Fibroblast of lung (primary cell): ENCODE results near the gene ZFYVE27. TPM values are rescaled to one million over a fixed set of nuclear protein-coding genes. Genes with fewer than 3 reads are reported as not detected.

Experiments
- DNase-seq, 2 donors: peaks; one replicate each; pipeline versions ENCODE4 v3.0.0 to v3.0.0-alpha.2; 2010; ENCODE audit warnings: low read depth in 2 of 2
- H2AFZ ChIP-seq: 2 replicates; pipeline ENCODE4 v1.5.1; 2012; ENCODE audit warnings: low read length, control low read depth, inconsistent platforms
- H3K27ac ChIP-seq: 2 replicates; pipeline ENCODE4 v1.5.1; 2011; ENCODE audit warnings: low read length, control low read depth; ENCODE audit not compliant: insufficient read depth
- H3K27me3 ChIP-seq: 2 replicates; pipeline ENCODE4 v1.5.1; 2011; ENCODE audit warnings: mild to moderate bottlenecking, low read length; ENCODE audit not compliant: control insufficient read depth, insufficient read depth
- H3K36me3 ChIP-seq: 2 replicates; pipeline ENCODE4 v1.5.1; 2011; ENCODE audit warnings: low read length; ENCODE audit not compliant: control insufficient read depth, insufficient read depth
- H3K4me1 ChIP-seq: 2 replicates; pipeline ENCODE4 v1.5.1; 2011; ENCODE audit warnings: low read length; ENCODE audit not compliant: control insufficient read depth, insufficient read depth; ENCODE audit errors: extremely low read depth
- H3K4me2 ChIP-seq: 2 replicates; pipeline ENCODE4 v1.5.1; 2011; ENCODE audit warnings: low read length, control low read depth; ENCODE audit not compliant: insufficient read depth; ENCODE audit errors: extremely low read depth
- H3K4me3 ChIP-seq, 4 experiments: fragments of 200-600 bp in 1 of 4; sonication (generic) in 1 of 4; replicated peaks in 1 of 4; 2 replicates each; pipeline ENCODE4 v1.5.1; 2011 to 2016; ENCODE audit warnings: low read length in 4 of 4, low read depth in 3 of 4, mild to moderate bottlenecking in 3 of 4, control low read depth in 2 of 4, inconsistent platforms in 1 of 4, mixed read lengths in 1 of 4; ENCODE audit not compliant: insufficient read depth in 1 of 4; ENCODE audit errors: control extremely low read depth in 1 of 4
- H3K79me2 ChIP-seq: 2 replicates; pipeline ENCODE4 v1.5.1; 2012; ENCODE audit warnings: mild to moderate bottlenecking, low read length, inconsistent platforms; ENCODE audit not compliant: control insufficient read depth, insufficient read depth
- H3K9ac ChIP-seq: 2 replicates; pipeline ENCODE4 v1.5.1; 2011; ENCODE audit warnings: mild to moderate bottlenecking, low read length, control low read depth; ENCODE audit not compliant: insufficient read depth
- H3K9me3 ChIP-seq: 2 replicates; pipeline ENCODE4 v1.5.1; 2012; ENCODE audit warnings: low read depth, low read length; ENCODE audit not compliant: control insufficient read depth, insufficient read depth
- H4K20me1 ChIP-seq: 2 replicates; pipeline ENCODE4 v1.5.1; 2011; ENCODE audit warnings: low read length; ENCODE audit not compliant: control insufficient read depth, insufficient read depth; ENCODE audit errors: extremely low read depth
- EZH2 ChIP-seq: IDR thresholded peaks from 2 replicates; pipeline ENCODE4 v1.5.1; 2012; ENCODE audit warnings: low read length, control low read depth, mild to moderate bottlenecking; ENCODE audit errors: missing control alignments
- polyA plus RNA-seq, 2 donors: library from polyadenylated mRNA; depleted of rRNA in 1 of 2; stranded (reverse) in 1 of 2; unstranded in 1 of 2; fragments of >200 nt; gene quantifications; 2 replicates each; pipeline ENCODE4 v1.2.1, GENCODE V29; 2011 to 2012; ENCODE audit warnings: missing spikeins in 1 of 2
- total RNA-seq: library from RNA; depleted of rRNA; stranded (reverse); fragments of >200 nt; gene quantifications from 2 replicates; pipeline ENCODE4 v1.2.1, GENCODE V29; 2014
- TF ChIP-seq, protein P1 (sequence below), 2 donors: IDR thresholded peaks in 1 of 2; conservative IDR thresholded peaks in 1 of 2; 1 replicate in 1 of 2; 2 replicates in 1 of 2; pipeline ENCODE4 v1.5.1; 2011 to 2012; ENCODE audit warnings: low read length in 2 of 2, control low read depth in 1 of 2, inconsistent platforms in 1 of 2, low read depth in 1 of 2, mild to moderate bottlenecking in 1 of 2

Gene ZFYVE27
- total and polyA plus RNA-seq, 2 donors (not counting 1 experiment from before 2014, with no cell fraction given), result 8.3 to 22.1 TPM

DNA sequence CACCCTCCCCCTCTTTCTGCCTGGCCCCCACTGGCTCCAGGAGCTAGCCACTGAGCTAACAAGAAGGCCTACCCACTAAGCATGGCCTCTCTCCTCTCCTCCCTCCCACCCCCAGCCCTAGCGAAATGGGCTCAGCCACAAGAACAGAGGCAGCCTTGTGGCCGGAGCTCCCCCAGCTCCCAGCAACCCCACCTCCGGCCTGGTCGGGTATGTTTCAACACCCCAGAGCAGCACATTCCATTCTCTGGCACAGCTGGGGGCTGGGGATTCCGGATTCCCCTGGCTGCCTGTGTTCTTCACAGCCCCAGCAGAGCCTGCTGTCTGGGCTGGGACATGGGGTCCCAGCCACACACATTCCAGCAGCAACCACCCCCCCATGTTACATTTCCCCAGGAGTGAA, 25.9 kb downstream of the ZFYVE27 start:
- Histone ChIP-seq H3K79me2 (no peaks in the 10 kb centered on the region), H3K36me3 (peaks cover 8% of the 10 kb centered on the region), H3K9ac (no peak overlapping the region), H3K9me3 (no peaks in the 10 kb centered on the region), H3K4me3 (no peak overlapping the region), H4K20me1 (no peaks in the 10 kb centered on the region), H3K4me2 (no peak overlapping the region), H3K27ac (no peak overlapping the region), H3K4me1 (no peaks in the 10 kb centered on the region), H3K27me3 (no peaks in the 10 kb centered on the region), H2AFZ (no peak overlapping the region)
- DNase-seq, result peak in 1 of 2 donors; percentile 15
- TF ChIP-seq EZH2, result no peak
- TF ChIP-seq, protein P1, sequence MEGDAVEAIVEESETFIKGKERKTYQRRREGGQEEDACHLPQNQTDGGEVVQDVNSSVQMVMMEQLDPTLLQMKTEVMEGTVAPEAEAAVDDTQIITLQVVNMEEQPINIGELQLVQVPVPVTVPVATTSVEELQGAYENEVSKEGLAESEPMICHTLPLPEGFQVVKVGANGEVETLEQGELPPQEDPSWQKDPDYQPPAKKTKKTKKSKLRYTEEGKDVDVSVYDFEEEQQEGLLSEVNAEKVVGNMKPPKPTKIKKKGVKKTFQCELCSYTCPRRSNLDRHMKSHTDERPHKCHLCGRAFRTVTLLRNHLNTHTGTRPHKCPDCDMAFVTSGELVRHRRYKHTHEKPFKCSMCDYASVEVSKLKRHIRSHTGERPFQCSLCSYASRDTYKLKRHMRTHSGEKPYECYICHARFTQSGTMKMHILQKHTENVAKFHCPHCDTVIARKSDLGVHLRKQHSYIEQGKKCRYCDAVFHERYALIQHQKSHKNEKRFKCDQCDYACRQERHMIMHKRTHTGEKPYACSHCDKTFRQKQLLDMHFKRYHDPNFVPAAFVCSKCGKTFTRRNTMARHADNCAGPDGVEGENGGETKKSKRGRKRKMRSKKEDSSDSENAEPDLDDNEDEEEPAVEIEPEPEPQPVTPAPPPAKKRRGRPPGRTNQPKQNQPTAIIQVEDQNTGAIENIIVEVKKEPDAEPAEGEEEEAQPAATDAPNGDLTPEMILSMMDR (conservative IDR thresholded peaks at IDR 0.05 in 1 of 2, IDR thresholded peaks at IDR 0.05 in 1 of 2; ENCODE audit: low read depth in 1 of 2, low read length in 2 of 2), result no peak

DNA sequence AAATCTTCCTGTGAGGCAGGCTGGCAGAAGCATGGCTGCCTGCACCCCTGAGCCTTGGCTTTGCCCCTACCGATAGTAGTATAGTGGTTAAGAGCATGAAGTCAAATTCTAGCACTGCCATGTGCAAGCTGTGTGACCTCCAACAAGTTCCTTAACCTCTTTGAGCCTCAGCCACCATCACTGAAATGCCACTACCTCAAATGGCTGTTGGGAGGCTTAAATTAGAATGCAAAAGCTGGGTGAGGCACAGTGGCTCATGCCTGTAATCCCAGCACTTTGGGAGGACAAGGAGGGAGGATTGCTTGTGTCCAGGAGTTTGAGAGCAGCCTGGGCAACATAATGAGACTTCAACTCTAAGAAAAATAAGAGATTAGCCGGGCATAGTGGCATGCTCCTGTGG, 26.5 kb downstream of the ZFYVE27 start:
- no peaks in the 10 kb centered on the region for H3K9me3 ChIP-seq
- H3K36me3 ChIP-seq, result peaks cover 8% of the 10 kb centered on the region
- no peaks in the 10 kb centered on the region for H3K27me3 ChIP-seq
- H3K79me2 ChIP-seq, result no peaks in the 10 kb centered on the region
- no peaks in the 10 kb centered on the region for H3K4me1 ChIP-seq
- no peaks in the 10 kb centered on the region for H4K20me1 ChIP-seq
- H2AFZ ChIP-seq, result no peak overlapping the region
- TF ChIP-seq, protein P1 (conservative IDR thresholded peaks at IDR 0.05 in 1 of 2, IDR thresholded peaks at IDR 0.05 in 1 of 2; ENCODE audit: low read depth in 1 of 2, low read length in 2 of 2), result no peak
- no peak for TF ChIP-seq EZH2
- DNase-seq, result no peak
- no peak overlapping the region for H3K27ac ChIP-seq
- H3K9ac ChIP-seq, result no peak overlapping the region
- H3K4me3 ChIP-seq, result no peak overlapping the region
- no peak overlapping the region for H3K4me2 ChIP-seq

DNA sequence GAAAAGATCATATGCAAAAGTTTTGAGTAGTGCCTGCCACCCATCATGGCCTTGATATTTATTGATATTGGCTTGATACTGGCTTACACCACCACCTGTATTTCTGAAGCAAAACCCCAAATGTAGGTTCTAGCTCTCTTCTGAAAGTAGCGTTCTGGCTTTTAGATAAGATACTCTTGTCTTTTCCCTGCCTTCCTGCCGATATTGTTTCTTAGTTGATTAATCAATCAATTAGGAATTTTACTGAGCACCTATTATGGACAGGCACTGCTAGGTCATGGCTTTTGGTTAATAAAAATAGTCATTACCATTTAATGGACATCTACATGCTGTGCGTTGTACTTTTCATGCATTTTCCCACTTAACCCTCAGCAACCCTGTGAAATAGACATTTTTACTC, 27.0 kb downstream of the ZFYVE27 start:
- Histone ChIP-seq H2AFZ (no peak overlapping the region), H3K4me1 (no peaks in the 10 kb centered on the region), H3K36me3 (peaks cover 8% of the 10 kb centered on the region), H3K4me2 (no peak overlapping the region), H3K79me2 (no peaks in the 10 kb centered on the region), H3K27me3 (no peaks in the 10 kb centered on the region), H3K9ac (no peak overlapping the region), H3K9me3 (no peaks in the 10 kb centered on the region), H3K4me3 (no peak overlapping the region), H3K27ac (no peak overlapping the region), H4K20me1 (no peaks in the 10 kb centered on the region)
- no peak for TF ChIP-seq EZH2
- TF ChIP-seq, protein P1 (conservative IDR thresholded peaks at IDR 0.05 in 1 of 2, IDR thresholded peaks at IDR 0.05 in 1 of 2; ENCODE audit: low read depth in 1 of 2, low read length in 2 of 2), result no peak
- DNase-seq, result no peak
